GM12878 (cell line): ENCODE measurements around the gene NDUFA13.

Experiments
- CBX5 ChIP-seq: sonication (generic); IDR thresholded peaks from 2 replicates; pipeline ENCODE4 v1.6.1; 2016; ENCODE audit warnings: low read depth, moderate library complexity, mild to moderate bottlenecking, inconsistent platforms
- CHD4 ChIP-seq: fragments of 200-600 bp; sonication (generic); IDR thresholded peaks from 2 replicates; pipeline ENCODE4 v1.6.1; 2016; ENCODE audit warnings: mild to moderate bottlenecking
- EZH2 ChIP-seq: IDR thresholded peaks from 2 replicates; pipeline ENCODE4 v1.6.1; 2012; ENCODE audit warnings: low read depth, mild to moderate bottlenecking, control low read depth, inconsistent platforms, low read length, borderline replicate concordance; ENCODE audit not compliant: control insufficient read depth
- JUNB ChIP-seq: IDR thresholded peaks from 2 replicates; pipeline ENCODE4 v1.6.1; 2016; ENCODE audit warnings: antibody characterized with exemption, mild to moderate bottlenecking
- MTA2 ChIP-seq: fragments of 450-650 bp; IDR thresholded peaks from 2 replicates; pipeline ENCODE4 v1.6.1; 2016; ENCODE audit warnings: low read depth, mild to moderate bottlenecking, moderate library complexity
- RB1 ChIP-seq: fragments of 450-650 bp; formaldehyde crosslinking; IDR thresholded peaks from 2 replicates; pipeline ENCODE4 v1.6.1; 2017; ENCODE audit warnings: mild to moderate bottlenecking, borderline replicate concordance
- TF ChIP-seq, protein P1 (sequence below): fragments of 450-650 bp; formaldehyde crosslinking; IDR thresholded peaks from 2 replicates; pipeline ENCODE4 v1.5.0; 2022; ENCODE audit warnings: mild to moderate bottlenecking, missing genetic modification characterization
- TF ChIP-seq, protein P2 (sequence below), 3 experiments: IDR thresholded peaks in 2 of 3; conservative IDR thresholded peaks in 1 of 3; 2 replicates each; pipeline ENCODE4 v1.5.1; 2011; ENCODE audit warnings: low read depth in 3 of 3, low read length in 3 of 3, mild to moderate bottlenecking in 3 of 3, control low read depth in 2 of 3, moderate library complexity in 2 of 3, inconsistent platforms in 1 of 3, mixed read lengths in 1 of 3; ENCODE audit not compliant: control insufficient read depth in 2 of 3, insufficient read depth in 1 of 3; ENCODE audit errors: extremely low read depth in 1 of 3
- TF ChIP-seq, protein P3 (sequence below): IDR thresholded peaks from 2 replicates; pipeline ENCODE4 v1.6.1; 2011; ENCODE audit warnings: borderline replicate concordance, low read depth, mild to moderate bottlenecking, moderate library complexity, mixed read lengths, low read length; ENCODE audit not compliant: insufficient read depth; ENCODE audit errors: extremely low read length
- TF ChIP-seq, protein P4 (sequence below): IDR thresholded peaks from 2 replicates; pipeline ENCODE4 v1.6.1; 2012; ENCODE audit warnings: low read depth, low read length, improper control_type of control experiment
- TF ChIP-seq, protein P5 (sequence below): IDR thresholded peaks from 2 replicates; pipeline ENCODE4 v1.6.1; 2011; ENCODE audit warnings: low read depth, low read length, improper control_type of control experiment, borderline replicate concordance

DNA sequence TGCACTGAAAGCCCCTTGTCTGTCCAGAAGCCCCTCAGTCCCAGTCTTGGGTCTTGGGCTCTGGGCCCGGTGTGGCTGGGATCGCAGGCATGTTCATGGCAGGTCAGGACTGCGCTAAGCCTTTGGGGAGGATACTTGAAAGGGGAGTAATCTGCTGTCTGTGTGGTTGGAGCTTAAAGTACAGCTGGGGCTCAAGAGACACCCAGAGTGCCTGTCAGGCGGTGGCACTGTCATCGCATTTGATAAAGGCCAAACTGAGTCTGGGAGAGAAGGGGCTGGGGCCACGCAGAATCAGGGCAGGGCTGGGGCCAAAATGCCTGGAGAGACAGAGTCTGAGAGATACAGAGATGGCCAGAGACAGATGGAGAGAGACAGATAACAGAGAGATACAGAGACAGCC, 17.8 kb downstream of the NDUFA13 start:
- TF ChIP-seq JUNB (no peak), CHD4 (no peak), CBX5 (no peak), MTA2 (no peak), EZH2 (no peak), RB1 (no peak)
- TF ChIP-seq, protein P1, sequence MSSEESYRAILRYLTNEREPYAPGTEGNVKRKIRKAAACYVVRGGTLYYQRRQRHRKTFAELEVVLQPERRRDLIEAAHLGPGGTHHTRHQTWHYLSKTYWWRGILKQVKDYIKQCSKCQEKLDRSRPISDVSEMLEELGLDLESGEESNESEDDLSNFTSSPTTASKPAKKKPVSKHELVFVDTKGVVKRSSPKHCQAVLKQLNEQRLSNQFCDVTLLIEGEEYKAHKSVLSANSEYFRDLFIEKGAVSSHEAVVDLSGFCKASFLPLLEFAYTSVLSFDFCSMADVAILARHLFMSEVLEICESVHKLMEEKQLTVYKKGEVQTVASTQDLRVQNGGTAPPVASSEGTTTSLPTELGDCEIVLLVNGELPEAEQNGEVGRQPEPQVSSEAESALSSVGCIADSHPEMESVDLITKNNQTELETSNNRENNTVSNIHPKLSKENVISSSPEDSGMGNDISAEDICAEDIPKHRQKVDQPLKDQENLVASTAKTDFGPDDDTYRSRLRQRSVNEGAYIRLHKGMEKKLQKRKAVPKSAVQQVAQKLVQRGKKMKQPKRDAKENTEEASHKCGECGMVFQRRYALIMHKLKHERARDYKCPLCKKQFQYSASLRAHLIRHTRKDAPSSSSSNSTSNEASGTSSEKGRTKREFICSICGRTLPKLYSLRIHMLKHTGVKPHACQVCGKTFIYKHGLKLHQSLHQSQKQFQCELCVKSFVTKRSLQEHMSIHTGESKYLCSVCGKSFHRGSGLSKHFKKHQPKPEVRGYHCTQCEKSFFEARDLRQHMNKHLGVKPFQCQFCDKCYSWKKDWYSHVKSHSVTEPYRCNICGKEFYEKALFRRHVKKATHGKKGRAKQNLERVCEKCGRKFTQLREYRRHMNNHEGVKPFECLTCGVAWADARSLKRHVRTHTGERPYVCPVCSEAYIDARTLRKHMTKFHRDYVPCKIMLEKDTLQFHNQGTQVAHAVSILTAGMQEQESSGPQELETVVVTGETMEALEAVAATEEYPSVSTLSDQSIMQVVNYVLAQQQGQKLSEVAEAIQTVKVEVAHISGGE (CRISPR knock-in tag): no peak
- TF ChIP-seq, protein P2, sequence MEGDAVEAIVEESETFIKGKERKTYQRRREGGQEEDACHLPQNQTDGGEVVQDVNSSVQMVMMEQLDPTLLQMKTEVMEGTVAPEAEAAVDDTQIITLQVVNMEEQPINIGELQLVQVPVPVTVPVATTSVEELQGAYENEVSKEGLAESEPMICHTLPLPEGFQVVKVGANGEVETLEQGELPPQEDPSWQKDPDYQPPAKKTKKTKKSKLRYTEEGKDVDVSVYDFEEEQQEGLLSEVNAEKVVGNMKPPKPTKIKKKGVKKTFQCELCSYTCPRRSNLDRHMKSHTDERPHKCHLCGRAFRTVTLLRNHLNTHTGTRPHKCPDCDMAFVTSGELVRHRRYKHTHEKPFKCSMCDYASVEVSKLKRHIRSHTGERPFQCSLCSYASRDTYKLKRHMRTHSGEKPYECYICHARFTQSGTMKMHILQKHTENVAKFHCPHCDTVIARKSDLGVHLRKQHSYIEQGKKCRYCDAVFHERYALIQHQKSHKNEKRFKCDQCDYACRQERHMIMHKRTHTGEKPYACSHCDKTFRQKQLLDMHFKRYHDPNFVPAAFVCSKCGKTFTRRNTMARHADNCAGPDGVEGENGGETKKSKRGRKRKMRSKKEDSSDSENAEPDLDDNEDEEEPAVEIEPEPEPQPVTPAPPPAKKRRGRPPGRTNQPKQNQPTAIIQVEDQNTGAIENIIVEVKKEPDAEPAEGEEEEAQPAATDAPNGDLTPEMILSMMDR (IDR thresholded peaks at IDR 0.05 in 2 of 3, conservative IDR thresholded peaks at IDR 0.05 in 1 of 3; ENCODE audit: control insufficient read depth in 2 of 3, extremely low read depth in 1 of 3, insufficient read depth in 1 of 3, low read depth in 3 of 3, low read length in 3 of 3): no peak
- TF ChIP-seq, protein P3, sequence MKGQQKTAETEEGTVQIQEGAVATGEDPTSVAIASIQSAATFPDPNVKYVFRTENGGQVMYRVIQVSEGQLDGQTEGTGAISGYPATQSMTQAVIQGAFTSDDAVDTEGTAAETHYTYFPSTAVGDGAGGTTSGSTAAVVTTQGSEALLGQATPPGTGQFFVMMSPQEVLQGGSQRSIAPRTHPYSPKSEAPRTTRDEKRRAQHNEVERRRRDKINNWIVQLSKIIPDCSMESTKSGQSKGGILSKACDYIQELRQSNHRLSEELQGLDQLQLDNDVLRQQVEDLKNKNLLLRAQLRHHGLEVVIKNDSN: no peak
- TF ChIP-seq, protein P4, sequence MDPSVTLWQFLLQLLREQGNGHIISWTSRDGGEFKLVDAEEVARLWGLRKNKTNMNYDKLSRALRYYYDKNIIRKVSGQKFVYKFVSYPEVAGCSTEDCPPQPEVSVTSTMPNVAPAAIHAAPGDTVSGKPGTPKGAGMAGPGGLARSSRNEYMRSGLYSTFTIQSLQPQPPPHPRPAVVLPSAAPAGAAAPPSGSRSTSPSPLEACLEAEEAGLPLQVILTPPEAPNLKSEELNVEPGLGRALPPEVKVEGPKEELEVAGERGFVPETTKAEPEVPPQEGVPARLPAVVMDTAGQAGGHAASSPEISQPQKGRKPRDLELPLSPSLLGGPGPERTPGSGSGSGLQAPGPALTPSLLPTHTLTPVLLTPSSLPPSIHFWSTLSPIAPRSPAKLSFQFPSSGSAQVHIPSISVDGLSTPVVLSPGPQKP: no peak
- TF ChIP-seq, protein P5, sequence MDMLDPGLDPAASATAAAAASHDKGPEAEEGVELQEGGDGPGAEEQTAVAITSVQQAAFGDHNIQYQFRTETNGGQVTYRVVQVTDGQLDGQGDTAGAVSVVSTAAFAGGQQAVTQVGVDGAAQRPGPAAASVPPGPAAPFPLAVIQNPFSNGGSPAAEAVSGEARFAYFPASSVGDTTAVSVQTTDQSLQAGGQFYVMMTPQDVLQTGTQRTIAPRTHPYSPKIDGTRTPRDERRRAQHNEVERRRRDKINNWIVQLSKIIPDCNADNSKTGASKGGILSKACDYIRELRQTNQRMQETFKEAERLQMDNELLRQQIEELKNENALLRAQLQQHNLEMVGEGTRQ: no peak
